A549 (cell line): ENCODE measurements around the gene SLC9A9. TPM values are rescaled to one million over a fixed set of nuclear protein-coding genes. Genes with fewer than 3 reads are reported as not detected.
A peak's percentile ranks its signal among the peaks of the same experiment; 100 is the strongest.

Experiments
- ATAC-seq, 2 experiments: fragments of 200-7000 bp in 1 of 2; fragments of >200 bp in 1 of 2; cut with Nextera tagmentation in 1 of 2; cut with Tn5 transposase in 1 of 2; 3 replicates each; pipeline versions ENCODE4 v1.8.0 to v1.9.1; 2018 to 2020; ENCODE audit warnings: mild to moderate bottlenecking in 1 of 2, moderate library complexity in 1 of 2
- CTCF ChIA-PET: fragments of 300-600 bp; sonication (Branson Sonifier 250); formaldehyde crosslinking; extraction: SDS; loops from one replicate; lab custom pipeline; 2021; ENCODE audit warnings: antibody characterized with exemption, inconsistent platforms; lab: Yijun Ruan, JAX
- POLR2A ChIA-PET: fragments of 350-600 bp; formaldehyde crosslinking; extraction: SDS; loops from one replicate; lab custom pipeline; 2021; ENCODE audit warnings: antibody characterized with exemption, inconsistent platforms; lab: Yijun Ruan, JAX
- DNase-seq, 2 experiments: peaks; one replicate each; pipeline versions ENCODE4 v3.0.0 to v3.0.0-alpha.2; 2011 to 2016; ENCODE audit warnings: low read depth in 1 of 2, low spot score in 1 of 2
- FAIRE-seq: peaks from 2 replicates; lab custom pipeline; 2011; peaks lifted over from hg19 to GRCh38; lab: Jason Lieb, UNC
- H3K27ac ChIP-seq, 2 experiments: fragments of >200 bp; sonication (Bioruptor Twin); formaldehyde crosslinking; 3 replicates each; pipeline ENCODE4 v1.5.1; 2016 to 2017
- H3K4me1 ChIP-seq: fragments of >200 bp; sonication (Bioruptor Twin); formaldehyde crosslinking; 3 replicates; pipeline ENCODE4 v1.6.1; 2016
- H3K4me2 ChIP-seq: fragments of >200 bp; sonication (Bioruptor Twin); formaldehyde crosslinking; 3 replicates; pipeline ENCODE4 v1.6.1; 2016
- H3K4me3 ChIP-seq: fragments of >200 bp; sonication (Bioruptor Twin); formaldehyde crosslinking; 3 replicates; pipeline ENCODE4 v1.5.1; 2016
- H3K9me3 ChIP-seq: fragments of >200 bp; sonication (Bioruptor Twin); formaldehyde crosslinking; 3 replicates; pipeline ENCODE4 v1.6.1; 2016
- CBX2 ChIP-seq: fragments of 200-600 bp; sonication (generic); IDR thresholded peaks from 2 replicates; pipeline ENCODE4 v1.6.1; 2016; ENCODE audit warnings: low read depth, mild to moderate bottlenecking, borderline replicate concordance
- CHD2 ChIP-seq: fragments of 150-350 bp; IDR thresholded peaks from 2 replicates; pipeline ENCODE4 v1.6.1; 2014; ENCODE audit warnings: low read length; ENCODE audit not compliant: partially characterized antibody
- CHD4 ChIP-seq: fragments of 200-600 bp; sonication (generic); IDR thresholded peaks from 2 replicates; pipeline ENCODE4 v1.6.1; 2016; ENCODE audit warnings: antibody characterized with exemption, mild to moderate bottlenecking, borderline replicate concordance
- EHF ChIP-seq: fragments of 250-450 bp; sonication (Bioruptor Pico); IDR thresholded peaks from 2 replicates; pipeline ENCODE4 v1.5.0; 2020; ENCODE audit warnings: mild to moderate bottlenecking
- EP300 ChIP-seq, 2 experiments: fragments of >200 bp; sonication (Bioruptor Twin); formaldehyde crosslinking; IDR thresholded peaks; 2 replicates in 1 of 2; 3 replicates in 1 of 2; pipeline ENCODE4 v1.6.1; 2016 to 2017
- ESRRA ChIP-seq: fragments of 150-350 bp; IDR thresholded peaks from 2 replicates; pipeline ENCODE4 v1.6.1; 2014; ENCODE audit warnings: mild to moderate bottlenecking, low read length, borderline replicate concordance
- FOXS1 ChIP-seq: fragments of 250-450 bp; sonication (Bioruptor Pico); IDR thresholded peaks from 2 replicates; pipeline ENCODE4 v1.5.0; 2020; ENCODE audit warnings: mild to moderate bottlenecking, moderate library complexity
- GATA3 ChIP-seq: IDR thresholded peaks from 2 replicates; pipeline ENCODE4 v1.6.1; 2012; ENCODE audit warnings: borderline replicate concordance
- HOXA7 ChIP-seq: fragments of 250-450 bp; sonication (Bioruptor Pico); IDR thresholded peaks from 2 replicates; pipeline ENCODE4 v1.5.0; 2020; ENCODE audit warnings: mild to moderate bottlenecking, moderate library complexity
- HOXB13 ChIP-seq: fragments of 250-450 bp; sonication (Bioruptor Pico); IDR thresholded peaks from 2 replicates; pipeline ENCODE4 v1.5.0; 2020; ENCODE audit warnings: low read depth, mild to moderate bottlenecking, moderate library complexity
- JUN ChIP-seq, 2 experiments: fragments of >200 bp; sonication (Bioruptor Twin); formaldehyde crosslinking; IDR thresholded peaks; 2 replicates in 1 of 2; 3 replicates in 1 of 2; pipeline ENCODE4 v1.6.1; 2016 to 2017
- MAFK ChIP-seq: fragments of 450-650 bp; IDR thresholded peaks from 2 replicates; pipeline ENCODE4 v1.6.1; 2014; ENCODE audit not compliant: partially characterized antibody
- NFE2L2 ChIP-seq: fragments of 150-350 bp; conservative IDR thresholded peaks from 2 replicates; pipeline ENCODE4 v1.6.1; 2014; ENCODE audit warnings: low read length
- RAD21 ChIP-seq, 2 experiments: fragments of >200 bp in 1 of 2; sonication (Bioruptor Twin) in 1 of 2; formaldehyde crosslinking in 1 of 2; IDR thresholded peaks in 1 of 2; conservative IDR thresholded peaks in 1 of 2; 2 replicates in 1 of 2; 3 replicates in 1 of 2; pipeline ENCODE4 v1.6.1; 2012 to 2018; ENCODE audit warnings: inconsistent platforms in 1 of 2
- RCOR1 ChIP-seq: fragments of 150-350 bp; IDR thresholded peaks from 2 replicates; pipeline ENCODE4 v1.6.1; 2014; ENCODE audit warnings: antibody characterized with exemption, low read length, low read depth
- ZC3H11A ChIP-seq: fragments of 450-650 bp; IDR thresholded peaks from 2 replicates; pipeline ENCODE4 v1.6.1; 2014; ENCODE audit warnings: antibody characterized with exemption, mild to moderate bottlenecking
- WGBS: methylation state at CpG from one replicate; pipeline ENCODE4 v1.1.6; 2017; ENCODE audit errors: missing lambda C conversion rate; 5-methylcytosine and 5-hydroxymethylcytosine counted together
- polyA plus RNA-seq, 4 experiments: library from polyadenylated mRNA; depleted of rRNA in 3 of 4; stranded (reverse); fragments of >200 nt; fragmentation: RNase III in 1 of 4; extraction: RNeasy Plus Mini Kit Qiagen cat#74134 plus additional on column Dnase treatment in 1 of 4; gene quantifications; 2 replicates in 3 of 4; 3 replicates in 1 of 4; pipeline ENCODE4 v1.2.3, GENCODE V29; 2011 to 2017
- TF ChIP-seq, protein P1 (sequence below): IDR thresholded peaks from 2 replicates; pipeline ENCODE4 v1.6.1; 2012
- TF ChIP-seq, protein P2 (sequence below): fragments of 250-450 bp; sonication (Bioruptor Pico); IDR thresholded peaks from 2 replicates; pipeline ENCODE4 v1.5.0; 2020; ENCODE audit warnings: low read depth, mild to moderate bottlenecking, moderate library complexity
- TF ChIP-seq, protein P3 (sequence below): fragments of 150-350 bp; IDR thresholded peaks from 2 replicates; pipeline ENCODE4 v1.6.1; 2014; ENCODE audit warnings: low read depth, mild to moderate bottlenecking, low read length

SLC9A9 gene
- polyA plus RNA-seq, 2 of the 4 experiments (the other 2 are of a cell fraction), result 0.10 to 0.32 TPM

DNA sequence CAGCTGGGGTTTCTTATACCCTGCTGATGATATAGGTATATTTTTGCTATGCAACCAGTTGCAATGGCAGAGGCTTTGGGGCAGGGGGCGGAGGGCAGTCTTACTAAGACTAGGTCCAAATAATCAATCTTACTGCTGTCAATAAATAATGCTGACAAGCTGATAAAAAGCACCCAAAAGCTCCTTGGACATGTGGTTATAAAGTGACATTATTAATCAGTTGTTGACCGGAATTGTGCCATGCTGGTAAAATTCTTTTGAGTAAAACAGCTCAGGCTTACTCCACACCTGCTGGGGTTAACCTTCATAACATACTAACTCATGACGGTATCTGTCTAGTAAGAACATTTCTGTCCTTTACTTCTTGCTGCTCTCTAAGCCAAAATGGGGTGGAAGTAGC is 626.8 kb downstream of the SLC9A9 start:
- H3K9me3 ChIP-seq, result no peaks in the 10 kb centered on the region
- POLR2A ChIA-PET, result no interaction called here
- H3K27ac ChIP-seq, result no peak overlapping the region
- WGBS, result 32% methylated on average over 3 of the region's 3 CpGs
- ATAC-seq, result no peak
- no peak for DNase-seq
- FAIRE-seq, result no peak
- TF ChIP-seq MAFK (peak; percentile 53), ZC3H11A (no peak)
- CTCF ChIA-PET, result no interaction called here
- no peak overlapping the region for H3K4me2 ChIP-seq
- H3K4me3 ChIP-seq, result no peak overlapping the region
- no peaks in the 10 kb centered on the region for H3K4me1 ChIP-seq

DNA sequence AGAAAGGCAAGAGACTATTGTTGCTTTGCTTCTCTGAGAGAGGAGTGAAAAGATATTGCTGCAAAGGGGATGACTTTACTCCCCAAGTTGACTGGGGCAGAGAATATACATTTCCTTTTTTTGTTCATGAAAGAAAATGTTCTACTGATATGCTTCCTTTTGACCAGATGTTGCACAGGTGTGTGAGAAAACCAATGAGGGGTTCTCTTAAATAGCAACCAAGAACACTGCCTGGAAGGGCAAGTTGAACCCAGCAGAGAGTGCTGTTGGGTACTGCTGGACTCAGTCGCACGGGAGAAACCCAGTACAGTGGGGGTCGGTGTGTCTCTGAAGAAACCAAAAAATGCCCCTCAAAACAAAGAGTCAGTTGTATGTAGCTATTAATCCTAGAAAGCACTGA is 627.5 kb downstream of the SLC9A9 start:
- ChIA-PET CTCF (no interaction called here), POLR2A (no interaction called here)
- 30% methylated on average over 3 of the region's 3 CpGs for WGBS
- Histone ChIP-seq H3K9me3 (no peaks in the 10 kb centered on the region), H3K4me3 (no peak overlapping the region), H3K4me1 (no peaks in the 10 kb centered on the region), H3K4me2 (no peak overlapping the region), H3K27ac (no peak overlapping the region)
- DNase-seq, result no peak
- no peak for FAIRE-seq
- TF ChIP-seq HOXB13 (CRISPR knock-in tag) (no peak), ESRRA (no peak), MAFK (no peak), CHD4 (no peak), EP300 (IDR thresholded peaks at IDR 0.05) (no peak), NFE2L2 (no peak), RAD21 (conservative IDR thresholded peaks at IDR 0.05 in 1 of 2, IDR thresholded peaks at IDR 0.05 in 1 of 2) (no peak), CBX2 (no peak), CHD2 (no peak), HOXA7 (no peak), GATA3 (no peak)
- TF ChIP-seq, protein P1, sequence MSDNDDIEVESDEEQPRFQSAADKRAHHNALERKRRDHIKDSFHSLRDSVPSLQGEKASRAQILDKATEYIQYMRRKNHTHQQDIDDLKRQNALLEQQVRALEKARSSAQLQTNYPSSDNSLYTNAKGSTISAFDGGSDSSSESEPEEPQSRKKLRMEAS, result no peak
- TF ChIP-seq, protein P2, sequence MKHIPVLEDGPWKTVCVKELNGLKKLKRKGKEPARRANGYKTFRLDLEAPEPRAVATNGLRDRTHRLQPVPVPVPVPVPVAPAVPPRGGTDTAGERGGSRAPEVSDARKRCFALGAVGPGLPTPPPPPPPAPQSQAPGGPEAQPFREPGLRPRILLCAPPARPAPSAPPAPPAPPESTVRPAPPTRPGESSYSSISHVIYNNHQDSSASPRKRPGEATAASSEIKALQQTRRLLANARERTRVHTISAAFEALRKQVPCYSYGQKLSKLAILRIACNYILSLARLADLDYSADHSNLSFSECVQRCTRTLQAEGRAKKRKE (CRISPR knock-in tag), result no peak
- TF ChIP-seq, protein P3, sequence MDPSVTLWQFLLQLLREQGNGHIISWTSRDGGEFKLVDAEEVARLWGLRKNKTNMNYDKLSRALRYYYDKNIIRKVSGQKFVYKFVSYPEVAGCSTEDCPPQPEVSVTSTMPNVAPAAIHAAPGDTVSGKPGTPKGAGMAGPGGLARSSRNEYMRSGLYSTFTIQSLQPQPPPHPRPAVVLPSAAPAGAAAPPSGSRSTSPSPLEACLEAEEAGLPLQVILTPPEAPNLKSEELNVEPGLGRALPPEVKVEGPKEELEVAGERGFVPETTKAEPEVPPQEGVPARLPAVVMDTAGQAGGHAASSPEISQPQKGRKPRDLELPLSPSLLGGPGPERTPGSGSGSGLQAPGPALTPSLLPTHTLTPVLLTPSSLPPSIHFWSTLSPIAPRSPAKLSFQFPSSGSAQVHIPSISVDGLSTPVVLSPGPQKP, result no peak
- ATAC-seq, result no peak

DNA sequence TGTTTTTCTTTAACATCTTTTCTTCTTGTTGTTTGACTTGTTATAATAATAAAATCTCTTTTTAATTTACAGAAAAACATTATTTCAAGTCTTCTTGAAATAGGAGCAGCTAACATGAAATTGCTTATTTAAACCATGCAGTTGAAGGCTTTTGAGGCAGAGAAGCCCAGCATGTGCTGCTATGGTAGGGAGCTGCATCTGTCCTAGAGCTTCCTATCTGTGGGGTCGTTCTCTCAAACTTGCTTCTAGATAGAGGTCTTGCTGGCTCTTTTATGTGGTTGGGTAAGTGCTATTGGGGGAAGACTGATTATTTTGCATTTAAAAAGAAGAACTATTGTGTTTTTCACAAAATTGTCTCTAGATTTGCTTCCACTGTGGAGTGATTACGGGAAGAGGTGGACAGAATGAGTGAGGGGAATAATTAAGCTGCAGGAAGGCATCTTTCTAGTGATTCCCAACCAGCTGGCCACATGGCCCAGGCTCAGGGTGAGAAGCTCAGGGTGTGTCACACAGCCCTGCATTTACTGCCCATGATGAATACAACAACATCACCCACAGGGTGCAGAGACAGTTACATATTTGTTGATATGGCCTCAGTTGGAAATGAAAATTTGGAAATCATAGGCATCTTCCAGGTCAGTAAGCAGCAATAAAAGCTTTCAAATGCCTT is 630.0 kb downstream of the SLC9A9 start:
- ATAC-seq (no peak), FAIRE-seq (no peak), DNase-seq (no peak)
- Histone ChIP-seq H3K4me1 (no peaks in the 10 kb centered on the region), H3K4me3 (no peak overlapping the region), H3K9me3 (no peaks in the 10 kb centered on the region), H3K27ac (no peak overlapping the region), H3K4me2 (no peak overlapping the region)
- CTCF ChIA-PET, result no interaction called here
- POLR2A ChIA-PET, result no interaction called here
- 11% methylated on average over 2 of the region's 2 CpGs for WGBS
- TF ChIP-seq JUN (IDR thresholded peaks at IDR 0.05) (no peak), RCOR1 (no peak)

DNA sequence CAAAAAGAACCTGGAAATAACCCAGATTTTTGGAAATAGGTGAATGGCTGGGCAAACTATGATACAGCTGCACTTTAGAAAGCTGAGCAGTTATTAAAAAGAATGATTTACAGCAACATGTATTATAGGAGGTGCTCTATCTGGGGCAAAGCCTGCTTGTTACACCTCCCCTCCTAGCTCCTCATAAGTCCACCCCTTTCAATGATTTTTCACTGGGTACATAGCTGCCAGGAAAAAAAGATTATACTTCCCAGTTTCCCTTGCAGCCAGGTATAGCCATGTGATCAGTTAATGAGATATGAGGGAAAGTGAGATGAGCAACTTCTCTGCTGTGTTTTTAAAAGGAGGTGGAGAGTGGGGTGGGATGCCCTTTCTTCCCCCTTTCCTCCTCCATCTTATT is 631.0 kb downstream of the SLC9A9 start:
- no peaks in the 10 kb centered on the region for H3K9me3 ChIP-seq
- ChIA-PET POLR2A (no interaction called here), CTCF (no interaction called here)
- no peak overlapping the region for H3K4me3 ChIP-seq
- no peak overlapping the region for H3K27ac ChIP-seq
- TF ChIP-seq MAFK, result no peak
- no peak for TF ChIP-seq EHF (CRISPR knock-in tag)
- no peak for TF ChIP-seq FOXS1
- TF ChIP-seq RCOR1, result no peak
- H3K4me1 ChIP-seq, result no peaks in the 10 kb centered on the region
- DNase-seq (no peak), ATAC-seq (no peak), FAIRE-seq (no peak)
- H3K4me2 ChIP-seq, result no peak overlapping the region
